COLO668 (cell line): ENCODE results near the gene NEDD4.
"Not testable (repeated sequence)": the region's sequence is repeated elsewhere in the genome, so short reads cannot be mapped to it uniquely, and the experiment has no call there.

ENCODE experiments used
- DNase-seq: peaks from one replicate; lab custom pipeline; 2025; ENCODE audit not compliant: unreplicated experiment; lab: John Stamatoyannopoulos, UW

The NEDD4 gene

GRCh38 chr15:55959744-55960447, 33.5 kb downstream of the NEDD4 start:
- no peak for DNase-seq

DNA sequence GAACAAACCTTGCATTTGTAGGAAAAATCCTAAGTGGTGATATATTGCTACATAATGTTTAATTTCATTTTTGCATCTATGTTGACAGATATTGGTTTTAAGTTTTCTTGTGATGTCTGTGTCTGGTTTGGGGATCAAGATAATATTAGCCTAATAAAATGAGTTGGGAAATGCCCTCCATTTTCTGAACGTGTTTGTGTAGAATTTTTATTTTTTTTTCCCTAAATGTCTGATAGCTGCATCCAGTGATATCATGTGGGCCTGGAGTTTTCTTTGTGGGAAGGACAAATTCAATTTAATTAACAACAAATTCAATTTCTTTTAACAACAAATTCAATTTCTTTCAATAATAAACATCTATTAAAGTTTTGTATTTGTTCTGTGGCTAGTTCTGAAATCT, 35.1 kb downstream of the NEDD4 start:
- no peak for DNase-seq

- no peak for DNase-seq
Measured at GRCh38 chr15:55954862-55955605, 38.4 kb downstream of the NEDD4 start.

GRCh38 chr15:55952501-55953274, 40.7 kb downstream of the NEDD4 start:
- DNase-seq, result not testable (repeated sequence)

DNA sequence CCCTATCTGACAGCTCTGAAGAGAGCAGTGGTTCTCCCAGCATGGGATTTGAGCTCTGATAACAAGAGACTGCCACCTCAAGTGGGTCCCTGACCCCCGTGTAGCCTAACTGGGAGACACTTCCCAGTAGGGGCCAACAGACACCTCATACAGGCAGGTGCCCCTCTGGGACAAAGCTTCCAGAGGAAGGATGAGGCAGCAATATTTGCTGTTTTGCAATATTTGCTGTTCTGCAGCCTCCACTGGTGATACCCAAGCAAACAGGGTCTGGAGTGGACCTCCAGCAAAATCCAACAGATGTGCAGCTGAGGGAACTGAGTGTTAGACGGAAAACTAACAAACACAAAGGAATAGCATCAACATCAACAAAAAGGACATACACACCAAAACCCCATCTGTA, 48.8 kb downstream of the NEDD4 start:
- DNase-seq, result not testable (repeated sequence)

- DNase-seq, result no peak
Measured at GRCh38 chr15:55942332-55942731, 51.1 kb downstream of the NEDD4 start.

GRCh38 chr15:55937040-55937439, 56.4 kb downstream of the NEDD4 start:
- DNase-seq, result no peak

- no peak for DNase-seq
Measured at GRCh38 chr15:55928955-55929354, 64.5 kb downstream of the NEDD4 start.

DNA sequence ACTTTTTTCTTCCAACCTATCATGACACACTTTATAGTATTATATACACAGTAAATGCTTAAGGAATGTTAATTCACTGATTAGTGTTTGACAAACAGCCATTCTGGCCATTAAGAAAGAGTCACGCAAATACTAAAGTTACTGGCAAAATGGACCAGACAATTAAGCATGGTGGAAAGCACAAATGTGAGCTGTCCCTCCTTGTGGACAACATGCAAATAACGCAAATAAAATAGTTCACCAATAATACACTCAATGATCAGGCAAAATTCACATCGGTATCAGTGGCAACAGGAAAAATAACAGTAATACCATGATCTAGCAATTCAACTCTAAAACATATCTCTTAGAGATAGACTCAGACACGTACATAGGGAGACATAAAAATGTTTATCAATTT, 71.7 kb downstream of the NEDD4 start:
- DNase-seq, result no peak

DNA sequence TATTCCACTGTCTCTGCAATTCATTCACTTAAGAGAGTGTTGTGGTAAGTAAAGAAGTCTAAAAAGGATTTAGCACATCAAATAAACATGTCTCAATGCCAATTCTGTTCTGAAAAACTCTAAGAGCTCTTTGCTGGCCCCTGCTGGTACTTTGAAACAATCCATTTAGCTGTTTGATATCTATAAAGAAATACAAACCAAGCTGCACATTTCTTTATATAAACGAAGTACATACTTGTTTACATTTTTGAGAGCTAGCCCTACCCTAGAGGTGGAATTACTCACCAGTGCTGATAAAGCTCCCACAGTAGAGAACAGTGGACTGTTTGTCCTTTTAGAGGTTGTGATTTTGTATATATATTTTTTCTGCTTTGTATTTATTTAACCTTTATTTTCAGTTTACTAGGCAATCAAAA, 75.5 kb downstream of the NEDD4 start:
- peak; percentile 5 for DNase-seq

- no peak for DNase-seq
Measured at GRCh38 chr15:55916666-55917409, 76.6 kb downstream of the NEDD4 start.

DNA sequence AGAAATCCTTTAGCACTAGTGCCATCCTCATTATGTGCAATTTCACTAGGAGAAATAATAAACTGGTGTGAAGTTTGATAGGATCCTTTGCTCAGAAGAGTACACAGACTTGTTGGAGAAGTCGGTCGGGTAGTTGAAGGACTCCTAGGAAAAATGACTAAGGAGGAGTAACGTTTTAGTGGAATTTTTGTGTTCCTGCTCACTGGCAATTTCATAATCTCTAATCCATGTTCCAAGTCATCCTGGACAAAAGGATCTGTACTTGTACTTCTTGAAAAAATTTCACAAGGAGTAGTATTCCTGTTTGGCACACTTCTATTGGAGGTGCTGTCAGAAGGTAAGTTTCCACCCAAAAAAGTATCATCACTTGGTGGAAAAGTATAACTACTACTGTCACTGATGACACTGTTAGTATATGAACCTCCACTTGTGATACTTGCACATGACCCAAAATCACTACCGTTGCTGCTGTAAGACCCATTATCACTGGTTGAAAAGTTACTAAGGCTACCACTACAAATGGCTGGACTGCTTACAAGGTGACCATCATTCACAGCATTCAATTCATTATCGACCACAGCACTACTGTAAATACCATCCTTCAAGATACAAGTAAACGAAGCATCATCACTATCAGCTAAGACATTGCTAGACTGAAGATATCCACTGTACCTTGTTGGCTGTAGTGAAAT, 77.4 kb downstream of the NEDD4 start:
- no peak for DNase-seq

- no peak for DNase-seq
Measured at GRCh38 chr15:55915221-55915620, 78.2 kb downstream of the NEDD4 start.

DNA sequence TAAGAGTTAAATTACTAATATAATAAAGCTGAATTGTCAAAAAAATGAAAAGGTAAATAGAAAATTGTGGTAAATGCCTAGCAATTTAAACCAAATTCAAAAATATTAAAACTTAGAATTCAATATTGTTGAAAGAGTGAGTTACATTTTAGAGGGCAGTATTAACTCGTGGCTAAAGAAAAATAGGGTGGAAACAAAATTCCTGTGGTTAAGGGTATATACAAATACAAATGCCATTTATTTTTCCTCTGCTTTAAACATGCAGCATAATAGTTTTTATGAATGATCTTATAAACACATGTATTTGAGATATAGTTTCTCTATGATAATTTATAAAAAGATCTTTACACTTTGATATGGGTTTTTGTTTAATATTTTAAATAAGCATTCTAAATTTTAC, 79.0 kb downstream of the NEDD4 start:
- no peak for DNase-seq

GRCh38 chr15:55912982-55913381, 80.4 kb downstream of the NEDD4 start:
- no peak for DNase-seq

DNA sequence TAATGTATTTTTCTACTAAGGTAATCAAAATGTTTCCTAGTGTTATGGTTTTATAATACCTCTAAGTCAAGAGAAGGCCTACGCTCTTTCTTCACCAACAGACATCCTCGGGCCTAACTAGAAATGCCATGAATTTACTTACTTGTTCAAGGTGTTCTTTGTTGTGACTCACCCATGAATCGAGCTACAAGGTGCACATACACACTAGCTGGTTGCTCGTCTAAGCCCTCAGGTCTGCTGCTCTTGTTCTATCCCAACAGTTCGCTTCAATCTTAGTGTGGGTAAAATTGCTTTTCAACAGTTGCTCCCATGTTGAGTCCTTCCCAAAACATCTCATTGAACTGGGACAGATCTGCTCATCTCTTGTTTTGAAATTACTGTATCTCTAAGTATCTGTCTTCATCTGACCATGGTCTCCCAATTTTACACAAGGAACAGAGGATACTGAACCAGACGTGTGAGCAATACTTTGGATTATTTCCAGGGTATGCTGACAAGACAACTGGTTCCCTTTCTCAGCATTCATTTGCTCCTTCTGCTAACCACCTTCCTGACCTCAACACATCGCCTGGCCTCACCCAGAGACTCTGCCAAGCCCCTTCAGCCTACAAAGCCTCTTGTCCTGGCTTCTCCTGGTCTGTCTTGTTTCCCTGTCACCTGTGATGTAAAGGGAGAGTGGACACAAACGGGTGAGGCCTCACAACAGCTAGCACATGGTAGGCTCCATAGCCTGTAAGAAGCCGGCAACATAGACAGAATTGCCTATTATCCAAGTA, 84.2 kb downstream of the NEDD4 start:
- no peak for DNase-seq

DNA sequence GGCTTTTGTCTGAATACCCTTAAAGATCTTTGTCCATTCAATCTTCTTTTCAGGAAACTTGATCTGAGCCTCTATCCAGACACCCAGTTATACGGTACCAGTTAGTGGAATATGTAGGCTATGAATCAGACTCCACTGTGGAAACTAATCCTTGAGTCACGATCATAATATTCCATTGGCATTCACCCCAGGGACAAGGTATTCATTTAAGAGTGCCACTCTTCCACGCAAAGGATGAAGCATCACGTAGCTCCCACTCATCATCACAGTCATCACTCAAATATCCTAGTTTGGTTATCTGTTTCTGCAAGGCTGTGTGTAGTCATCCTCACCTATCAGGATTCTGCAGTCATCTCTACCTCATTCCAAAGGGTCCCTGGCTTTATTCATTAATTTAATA, 85.6 kb downstream of the NEDD4 start:
- DNase-seq, result no peak

- no peak for DNase-seq
Measured at GRCh38 chr15:55902981-55903380, 90.4 kb downstream of the NEDD4 start.

DNA sequence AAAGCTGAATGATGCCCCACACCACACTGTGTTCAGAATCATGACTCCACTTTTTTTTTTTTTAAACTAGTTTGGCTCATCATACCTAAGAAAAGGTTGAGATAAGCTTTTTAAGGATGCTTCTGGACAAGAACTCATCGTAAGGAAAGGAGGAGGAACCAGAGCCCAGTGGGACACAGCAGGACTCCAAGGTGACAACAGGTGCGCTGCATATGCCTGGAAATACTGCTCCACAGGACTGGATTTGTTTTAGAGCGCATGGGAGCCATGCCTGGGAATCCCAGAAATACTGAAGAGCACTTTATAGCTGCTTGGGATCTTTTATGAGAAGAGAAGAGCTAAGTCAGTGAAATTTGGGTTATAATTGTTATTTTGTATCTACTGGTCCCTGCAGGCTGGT, 93.4 kb downstream of the NEDD4 start:
- no peak for DNase-seq

- no peak for DNase-seq
Measured at GRCh38 chr15:55899537-55899936, 93.9 kb downstream of the NEDD4 start.
